H9 (cell line): ENCODE measurements around the gene RBMS3. TPM values are rescaled to one million over a fixed set of nuclear protein-coding genes. Genes with fewer than 3 reads are reported as not detected.

Experiments used
- DNase-seq: peaks from one replicate; pipeline ENCODE4 v3.0.0-alpha.2; 2017
- H2AFZ ChIP-seq: one replicate; pipeline ENCODE4 v1.6.1; 2013; ENCODE audit warnings: mild to moderate bottlenecking, low read length, control low read depth, moderate library complexity
- H2AK5ac ChIP-seq: 2 replicates; pipeline ENCODE4 v1.6.1; 2013; ENCODE audit warnings: low read length, control low read depth, mixed read lengths; ENCODE audit not compliant: insufficient read length
- H2BK120ac ChIP-seq: one replicate; pipeline ENCODE4 v1.6.1; 2013; ENCODE audit warnings: low read depth, mild to moderate bottlenecking, low read length, control low read depth, inconsistent platforms; ENCODE audit not compliant: poor library complexity, severe bottlenecking
- H2BK12ac ChIP-seq: 2 replicates; pipeline ENCODE4 v1.6.1; 2013; ENCODE audit warnings: low read length, control low read depth, mixed read lengths, low read depth; ENCODE audit not compliant: insufficient read length
- H2BK15ac ChIP-seq: 2 replicates; pipeline ENCODE4 v1.6.1; 2013; ENCODE audit warnings: low read depth, low read length, control low read depth
- H2BK20ac ChIP-seq: one replicate; pipeline ENCODE4 v1.6.1; 2013; ENCODE audit warnings: low read depth, mild to moderate bottlenecking, low read length, control low read depth, inconsistent platforms; ENCODE audit not compliant: poor library complexity, severe bottlenecking
- H2BK5ac ChIP-seq: 2 replicates; pipeline ENCODE4 v1.6.1; 2013; ENCODE audit warnings: low read length, control low read depth, mixed read lengths; ENCODE audit not compliant: insufficient read length
- H3K14ac ChIP-seq: 2 replicates; pipeline ENCODE4 v1.6.1; 2013; ENCODE audit warnings: low read length, control low read depth; ENCODE audit not compliant: insufficient read depth
- H3K18ac ChIP-seq: 2 replicates; pipeline ENCODE4 v1.6.1; 2013; ENCODE audit warnings: low read depth, mild to moderate bottlenecking, mixed read lengths, low read length, control low read depth; ENCODE audit not compliant: insufficient read length
- H3K23ac ChIP-seq: 2 replicates; pipeline ENCODE4 v1.6.1; 2013; ENCODE audit warnings: low read length, control low read depth, mixed read lengths, low read depth; ENCODE audit not compliant: insufficient read length
- H3K23me2 ChIP-seq: 2 replicates; pipeline ENCODE4 v1.6.1; 2013; ENCODE audit warnings: low read depth, mild to moderate bottlenecking, mixed read lengths, low read length, control low read depth; ENCODE audit not compliant: insufficient read length, poor library complexity, severe bottlenecking
- H3K27ac ChIP-seq: 2 replicates; pipeline ENCODE4 v1.5.1; 2013; ENCODE audit warnings: low read length, control low read depth, mixed read lengths, low read depth; ENCODE audit not compliant: insufficient read length
- H3K27me3 ChIP-seq: 2 replicates; pipeline ENCODE4 v1.6.1; 2013; ENCODE audit warnings: low read length, control low read depth, inconsistent platforms; ENCODE audit not compliant: insufficient read depth
- H3K4ac ChIP-seq: 2 replicates; pipeline ENCODE4 v1.6.1; 2013; ENCODE audit warnings: low read depth, mild to moderate bottlenecking, control low read depth, inconsistent platforms, low read length, moderate library complexity
- H3K4me1 ChIP-seq: 2 replicates; pipeline ENCODE4 v1.6.1; 2013; ENCODE audit warnings: low read length, control low read depth, inconsistent platforms; ENCODE audit not compliant: insufficient read depth
- H3K4me2 ChIP-seq: 2 replicates; pipeline ENCODE4 v1.6.1; 2013; ENCODE audit warnings: low read length, control low read depth, mixed read lengths; ENCODE audit not compliant: insufficient read length, insufficient read depth
- H3K56ac ChIP-seq: 2 replicates; pipeline ENCODE4 v1.6.1; 2013; ENCODE audit warnings: low read depth, mild to moderate bottlenecking, mixed read lengths, low read length, control low read depth; ENCODE audit not compliant: insufficient read length
- H3K79me1 ChIP-seq: 2 replicates; pipeline ENCODE4 v1.6.1; 2013; ENCODE audit warnings: low read depth, mild to moderate bottlenecking, moderate library complexity, low read length, control low read depth, inconsistent platforms; ENCODE audit not compliant: insufficient read depth, poor library complexity, severe bottlenecking
- H3K79me2 ChIP-seq: 2 replicates; pipeline ENCODE4 v1.6.1; 2013; ENCODE audit warnings: low read length, control low read depth, inconsistent platforms; ENCODE audit not compliant: insufficient read depth
- H3K9ac ChIP-seq: 2 replicates; pipeline ENCODE4 v1.6.1; 2013; ENCODE audit warnings: low read length, control low read depth, mixed read lengths; ENCODE audit not compliant: insufficient read length; ENCODE audit errors: extremely low read depth
- H3K9me3 ChIP-seq: one replicate; pipeline ENCODE4 v1.6.1; 2013; ENCODE audit warnings: low read depth, low read length, inconsistent platforms; ENCODE audit not compliant: control insufficient read depth
- H3T11ph ChIP-seq: one replicate; pipeline ENCODE4 v1.6.1; 2013; ENCODE audit warnings: mild to moderate bottlenecking, low read length, control low read depth, inconsistent platforms
- H4K20me1 ChIP-seq: one replicate; pipeline ENCODE4 v1.6.1; 2013; ENCODE audit not compliant: control insufficient read depth, insufficient read length, insufficient read depth
- H4K5ac ChIP-seq: 2 replicates; pipeline ENCODE4 v1.6.1; 2013; ENCODE audit warnings: low read depth, mild to moderate bottlenecking, mixed read lengths, low read length, control low read depth; ENCODE audit not compliant: insufficient read length
- H4K8ac ChIP-seq: replicated peaks from 2 replicates; pipeline ENCODE4 v1.6.1; 2013; ENCODE audit warnings: low read length, control low read depth, mixed read lengths, low read depth; ENCODE audit not compliant: insufficient read length
- H4K91ac ChIP-seq: 2 replicates; pipeline ENCODE4 v1.6.1; 2013; ENCODE audit warnings: low read depth, mild to moderate bottlenecking, moderate library complexity, mixed read lengths, low read length, control low read depth; ENCODE audit not compliant: insufficient read length
- H3K27ac Mint-ChIP-seq, 3 experiments: 2 replicates in 2 of 3; 3 replicates in 1 of 3; pipeline ENCODE4 v1.8.0; 2020 to 2021; ENCODE audit warnings: mixed read lengths in 3 of 3, mild to moderate bottlenecking in 1 of 3, moderate library complexity in 1 of 3
- H3K27me3 Mint-ChIP-seq: 2 replicates; pipeline ENCODE4 v1.8.0; 2021; ENCODE audit warnings: low read depth, mild to moderate bottlenecking, moderate library complexity, mixed read lengths
- H3K36me3 Mint-ChIP-seq, 3 experiments: 2 replicates in 2 of 3; 3 replicates in 1 of 3; pipeline ENCODE4 v1.8.0; 2020 to 2021; ENCODE audit warnings: low read depth in 3 of 3, mixed read lengths in 3 of 3; ENCODE audit not compliant: insufficient read depth in 1 of 3
- H3K4me1 Mint-ChIP-seq, 2 experiments: 2 replicates each; pipeline ENCODE4 v1.8.0; 2020; ENCODE audit warnings: mixed read lengths in 2 of 2
- H3K4me3 Mint-ChIP-seq, 2 experiments: 2 replicates in 1 of 2; 3 replicates in 1 of 2; pipeline ENCODE4 v1.8.0; 2020 to 2021; ENCODE audit warnings: mild to moderate bottlenecking in 2 of 2, mixed read lengths in 2 of 2, moderate library complexity in 1 of 2
- H3K9me3 Mint-ChIP-seq, 2 experiments: 2 replicates in 1 of 2; 3 replicates in 1 of 2; pipeline ENCODE4 v1.8.0; 2020; ENCODE audit warnings: mild to moderate bottlenecking in 2 of 2, mixed read lengths in 2 of 2, moderate library complexity in 1 of 2
- total RNA-seq: library from RNA; stranded (reverse); gene quantifications from 2 replicates; pipeline ENCODE4 v1.2.1, GENCODE V29; 2021
- TF ChIP-seq, protein P1 (sequence below): fragments of 200-600 bp; sonication (generic); conservative IDR thresholded peaks from 3 replicates; pipeline ENCODE4 v1.8.0; 2021; ENCODE audit warnings: antibody characterized with exemption, mild to moderate bottlenecking

Gene RBMS3
- total RNA-seq, 1 experiment from 2014 or later = 8.1 TPM

DNA sequence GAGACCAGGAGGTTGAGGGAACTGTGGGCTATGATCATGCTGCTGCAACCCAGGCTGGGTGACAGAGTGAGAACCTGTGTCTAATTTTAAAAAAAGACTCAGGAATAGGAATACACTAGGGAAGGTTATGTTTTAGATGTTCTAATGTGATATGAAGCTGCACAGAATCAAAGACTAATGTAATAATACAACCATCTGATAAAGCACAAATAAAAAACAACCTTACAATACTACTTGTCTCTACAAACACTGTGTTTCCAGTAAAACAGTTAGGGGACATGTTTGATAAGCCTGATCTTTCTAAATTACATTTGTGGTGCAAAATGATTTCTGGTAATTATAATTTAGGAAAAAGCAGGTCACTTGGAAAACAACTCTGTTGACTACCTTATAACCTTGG, 56.7 kb downstream of the RBMS3 start:
- H3K4ac ChIP-seq = no peak overlapping the region
- H3K79me2 ChIP-seq = no peaks in the 10 kb centered on the region
- peak overlapping the region in 1 of 3 experiments; percentile 74; a peak in 2 of 7 replicates for H3K27ac Mint-ChIP-seq
- H3K4me1 Mint-ChIP-seq = peaks cover 14 to 29% of the 10 kb centered on the region in 2 experiments
- H3K27ac ChIP-seq = no peak overlapping the region
- H3K79me1 ChIP-seq = no peaks in the 10 kb centered on the region
- no peak overlapping the region for H4K8ac ChIP-seq
- H3K4me3 Mint-ChIP-seq = no peak overlapping the region
- H4K20me1 ChIP-seq = no peaks in the 10 kb centered on the region
- no peak overlapping the region for H2AFZ ChIP-seq
- no peak overlapping the region for H2BK5ac ChIP-seq
- H2BK20ac ChIP-seq = no peak overlapping the region
- H4K5ac ChIP-seq = no peak overlapping the region
- no peak overlapping the region for H3K4me2 ChIP-seq
- no peak overlapping the region for H2BK15ac ChIP-seq
- no peak overlapping the region for H2BK120ac ChIP-seq
- H3K27me3 ChIP-seq = no peaks in the 10 kb centered on the region
- no peak for DNase-seq
- H4K91ac ChIP-seq = no peak overlapping the region
- H3K56ac ChIP-seq = no peak overlapping the region
- H3K18ac ChIP-seq = no peak overlapping the region
- no peaks in the 10 kb centered on the region for H3K36me3 Mint-ChIP-seq
- H3K23ac ChIP-seq = no peak overlapping the region
- no peak overlapping the region for H3K14ac ChIP-seq
- H3K27me3 Mint-ChIP-seq = no peaks in the 10 kb centered on the region
- H3T11ph ChIP-seq = no peak overlapping the region
- H3K9me3 ChIP-seq = no peaks in the 10 kb centered on the region
- no peak overlapping the region for H2AK5ac ChIP-seq
- H3K9ac ChIP-seq = no peak overlapping the region
- no peaks in the 10 kb centered on the region for H3K9me3 Mint-ChIP-seq
- TF ChIP-seq, protein P1, sequence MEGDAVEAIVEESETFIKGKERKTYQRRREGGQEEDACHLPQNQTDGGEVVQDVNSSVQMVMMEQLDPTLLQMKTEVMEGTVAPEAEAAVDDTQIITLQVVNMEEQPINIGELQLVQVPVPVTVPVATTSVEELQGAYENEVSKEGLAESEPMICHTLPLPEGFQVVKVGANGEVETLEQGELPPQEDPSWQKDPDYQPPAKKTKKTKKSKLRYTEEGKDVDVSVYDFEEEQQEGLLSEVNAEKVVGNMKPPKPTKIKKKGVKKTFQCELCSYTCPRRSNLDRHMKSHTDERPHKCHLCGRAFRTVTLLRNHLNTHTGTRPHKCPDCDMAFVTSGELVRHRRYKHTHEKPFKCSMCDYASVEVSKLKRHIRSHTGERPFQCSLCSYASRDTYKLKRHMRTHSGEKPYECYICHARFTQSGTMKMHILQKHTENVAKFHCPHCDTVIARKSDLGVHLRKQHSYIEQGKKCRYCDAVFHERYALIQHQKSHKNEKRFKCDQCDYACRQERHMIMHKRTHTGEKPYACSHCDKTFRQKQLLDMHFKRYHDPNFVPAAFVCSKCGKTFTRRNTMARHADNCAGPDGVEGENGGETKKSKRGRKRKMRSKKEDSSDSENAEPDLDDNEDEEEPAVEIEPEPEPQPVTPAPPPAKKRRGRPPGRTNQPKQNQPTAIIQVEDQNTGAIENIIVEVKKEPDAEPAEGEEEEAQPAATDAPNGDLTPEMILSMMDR = no peak
- no peaks in the 10 kb centered on the region; the same call in 1 of the 2 replicates for H3K4me1 ChIP-seq
- H2BK12ac ChIP-seq = no peak overlapping the region
- H3K23me2 ChIP-seq = no peaks in the 10 kb centered on the region
